IMR-90 (cell line): ENCODE data around the gene PLCG2. TPM values are rescaled to one million over a fixed set of nuclear protein-coding genes. Genes with fewer than 3 reads are reported as not detected.

ENCODE experiments used
- ATAC-seq: fragments of 200-7000 bp; cut with Tn5 transposase; 2 replicates; pipeline ENCODE4 v1.9.1; 2020; ENCODE audit warnings: low read depth, mild to moderate bottlenecking, moderate library complexity
- BruUV-seq: library from RNA; stranded (reverse); fragments of 400-500 nt; replicated peaks from 2 replicates; lab custom pipeline; 2021; lab: Mats Ljungman, UMichigan
- CTCF ChIA-PET: fragments of 300-600 bp; formaldehyde crosslinking; extraction: SDS; loops from one replicate; lab custom pipeline; 2021; ENCODE audit warnings: antibody characterized with exemption; lab: Yijun Ruan, JAX
- POLR2A ChIA-PET: fragments of 300-600 bp; sonication (Branson Sonifier 250); formaldehyde crosslinking; loops from one replicate; lab custom pipeline; 2022; ENCODE audit warnings: antibody characterized with exemption; ENCODE audit not compliant: unreplicated experiment; lab: Charles Lee
- DNase-seq: peaks from one replicate; pipeline ENCODE4 v3.0.0; 2013
- H2AFZ ChIP-seq: replicated peaks from 2 replicates; pipeline ENCODE3; 2013; ENCODE audit warnings: low read length, mild to moderate bottlenecking; ENCODE audit not compliant: poor library complexity
- H2AK5ac ChIP-seq: 2 replicates; pipeline ENCODE4 v1.6.1; 2013; ENCODE audit warnings: low read depth, low read length, inconsistent platforms
- H2AK9ac ChIP-seq: replicated peaks from 2 replicates; pipeline ENCODE3; 2013; ENCODE audit warnings: mild to moderate bottlenecking, low read depth, low read length, moderate library complexity; ENCODE audit not compliant: poor library complexity
- H2BK120ac ChIP-seq: 2 replicates; pipeline ENCODE4 v1.6.1; 2013; ENCODE audit warnings: low read depth, low read length, inconsistent platforms
- H2BK15ac ChIP-seq: 3 replicates; pipeline ENCODE4 v1.6.1; 2013; ENCODE audit warnings: low read depth, low read length, inconsistent platforms
- H2BK20ac ChIP-seq: 2 replicates; pipeline ENCODE4 v1.6.1; 2013; ENCODE audit warnings: low read depth, mild to moderate bottlenecking, inconsistent platforms, low read length, moderate library complexity
- H2BK5ac ChIP-seq: 2 replicates; pipeline ENCODE4 v1.6.1; 2013; ENCODE audit warnings: mild to moderate bottlenecking, low read depth, low read length, inconsistent platforms; ENCODE audit not compliant: poor library complexity, severe bottlenecking
- H3K14ac ChIP-seq: replicated peaks from 2 replicates; pipeline ENCODE4 v1.6.1; 2013; ENCODE audit warnings: low read depth, low read length, inconsistent platforms
- H3K18ac ChIP-seq: 2 replicates; pipeline ENCODE4 v1.6.1; 2013; ENCODE audit warnings: low read depth, low read length, control low read depth
- H3K23ac ChIP-seq: 2 replicates; pipeline ENCODE4 v1.6.1; 2013; ENCODE audit warnings: low read depth, low read length, inconsistent platforms
- H3K27ac ChIP-seq: 2 replicates; pipeline ENCODE4 v1.5.1; 2013; ENCODE audit warnings: mild to moderate bottlenecking, control low read depth, low read length; ENCODE audit not compliant: insufficient read depth
- H3K27me3 ChIP-seq: 2 replicates; pipeline ENCODE4 v1.6.1; 2013; ENCODE audit warnings: low read length; ENCODE audit not compliant: control insufficient read depth, insufficient read depth
- H3K36me3 ChIP-seq: 2 replicates; pipeline ENCODE4 v1.6.1; 2013; ENCODE audit warnings: low read length, mixed read lengths; ENCODE audit not compliant: control insufficient read depth, insufficient read depth
- H3K4ac ChIP-seq: 2 replicates; pipeline ENCODE4 v1.6.1; 2013; ENCODE audit warnings: low read depth, low read length, inconsistent platforms
- H3K4me1 ChIP-seq: 2 replicates; pipeline ENCODE4 v1.6.1; 2013; ENCODE audit warnings: low read length, mixed read lengths; ENCODE audit not compliant: control insufficient read depth, insufficient read depth
- H3K4me2 ChIP-seq: 2 replicates; pipeline ENCODE4 v1.6.1; 2013; ENCODE audit warnings: low read depth, mild to moderate bottlenecking, control low read depth, low read length, moderate library complexity
- H3K4me3 ChIP-seq: 2 replicates; pipeline ENCODE4 v1.5.1; 2013; ENCODE audit warnings: low read depth, mild to moderate bottlenecking, control low read depth, low read length, moderate library complexity; ENCODE audit not compliant: insufficient read depth
- H3K56ac ChIP-seq: 2 replicates; pipeline ENCODE4 v1.6.1; 2013; ENCODE audit warnings: low read length, inconsistent platforms; ENCODE audit not compliant: insufficient read depth; ENCODE audit errors: extremely low read depth
- H3K79me1 ChIP-seq, 2 experiments: 2 replicates each; pipeline ENCODE4 v1.6.1; 2013; ENCODE audit warnings: low read length in 2 of 2, inconsistent platforms in 1 of 2, low read depth in 1 of 2
- H3K9ac ChIP-seq: 2 replicates; pipeline ENCODE4 v1.6.1; 2013; ENCODE audit warnings: low read depth, low read length, control low read depth
- H3K9me1 ChIP-seq: 2 replicates; pipeline ENCODE4 v1.6.1; 2013; ENCODE audit warnings: low read length, inconsistent platforms; ENCODE audit not compliant: insufficient read depth
- H3K9me3 ChIP-seq: 2 replicates; pipeline ENCODE4 v1.6.1; 2013; ENCODE audit warnings: low read length; ENCODE audit not compliant: control insufficient read depth, insufficient read depth
- H4K20me1 ChIP-seq: 2 replicates; pipeline ENCODE4 v1.6.1; 2013; ENCODE audit warnings: low read length, inconsistent platforms; ENCODE audit not compliant: insufficient read depth
- H4K5ac ChIP-seq: 2 replicates; pipeline ENCODE4 v1.6.1; 2013; ENCODE audit warnings: mild to moderate bottlenecking, low read depth, low read length, control low read depth
- H4K8ac ChIP-seq, 2 experiments: 2 replicates each; pipeline ENCODE4 v1.6.1; 2013; ENCODE audit warnings: low read depth in 2 of 2, low read length in 2 of 2, control low read depth in 1 of 2, inconsistent platforms in 1 of 2
- H4K91ac ChIP-seq: 2 replicates; pipeline ENCODE4 v1.6.1; 2013; ENCODE audit warnings: low read depth, low read length, inconsistent platforms; ENCODE audit not compliant: insufficient read depth
- CHD1 ChIP-seq: IDR thresholded peaks from 2 replicates; pipeline ENCODE4 v1.6.1; 2012; ENCODE audit warnings: low read depth, low read length, improper control_type of control experiment
- WGBS, 2 experiments: methylation state at CpG; one replicate each; pipeline versions ENCODE4 v1.1.5 to v1.1.7; 2013; ENCODE audit warnings: missing lambda C conversion rate in 2 of 2; ENCODE audit not compliant: insufficient read length in 1 of 2; ENCODE audit errors: extremely low coverage in 2 of 2; 5-methylcytosine and 5-hydroxymethylcytosine counted together
- dilution Hi-C: fragments of 300-500 bp; cut with HindIII; formaldehyde crosslinking; loops from one replicate; pipeline ENCODE4 v1.14.3; 2018; ENCODE audit warnings: low sequenced_read_pairs; ENCODE audit not compliant: unreplicated experiment
- in situ Hi-C: fragments of 300-500 bp; cut with MboI; formaldehyde crosslinking; loops from 3 replicates; pipeline ENCODE4 v1.14.3; 2019; ENCODE audit warnings: low sequenced_read_pairs, inconsistent platforms, mixed read lengths
- intact Hi-C: fragments of 100-400 bp; cut with micrococcal nuclease; formaldehyde crosslinking; loops from 2 replicates; pipeline ENCODE4 v1.10.0; 2022
- polyA plus RNA-seq, 3 experiments: library from polyadenylated mRNA; depleted of rRNA; stranded (reverse); fragments of >200 nt; gene quantifications; 2 replicates each; pipeline ENCODE4 v1.2.3, GENCODE V29; 2012; ENCODE audit warnings: low replicate concordance in 1 of 3
- total RNA-seq: library from RNA; depleted of rRNA; stranded (reverse); fragments of >200 nt; gene quantifications from 2 replicates; pipeline ENCODE4 v1.2.3, GENCODE V29; 2012

Gene PLCG2
- total and polyA plus RNA-seq, 2 of the 4 experiments (the other 2 are of a cell fraction) = 0.14 to 0.18 TPM

DNA sequence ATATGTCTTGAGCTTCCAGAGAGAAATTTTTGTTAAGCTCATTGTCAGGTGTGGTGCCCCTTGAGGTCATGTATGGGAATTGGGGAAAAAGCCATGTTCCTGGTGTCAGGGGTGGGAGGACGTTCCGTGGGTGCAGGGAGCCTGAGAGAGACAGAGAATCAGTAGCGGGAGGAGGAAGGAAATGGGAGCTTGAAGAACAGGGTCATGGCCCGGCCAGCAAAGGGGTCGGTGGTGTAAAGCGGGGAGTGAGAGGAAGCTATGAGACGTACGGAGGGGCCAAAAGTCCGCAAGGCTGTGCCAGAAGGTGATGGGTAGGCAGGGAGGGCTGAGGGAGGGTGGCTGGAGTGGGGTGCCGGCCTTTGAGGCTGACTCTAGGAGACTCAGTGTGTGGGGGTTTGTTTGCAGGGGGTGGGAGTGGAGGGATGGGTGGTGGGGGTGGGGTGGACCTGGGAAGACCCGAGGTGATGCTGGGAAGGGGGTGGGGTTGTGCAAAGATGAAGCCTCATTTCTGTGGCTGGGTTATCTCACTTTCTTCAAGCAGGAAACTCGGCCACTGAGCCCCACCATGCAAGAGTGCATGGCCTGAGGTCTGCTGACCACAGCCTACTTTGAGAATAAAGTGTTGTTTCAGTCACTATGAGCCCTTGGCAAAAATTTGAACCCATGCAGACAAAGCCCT, 63.6 kb downstream of the PLCG2 start:
- 44% methylated on average over 5 of the region's 12 CpGs; no CpG with 5 or more reads in 1 of the 2 experiments for WGBS, 2 experiments
- Histone ChIP-seq H2AFZ (no peak overlapping the region), H4K5ac (no peak overlapping the region), H4K91ac (no peak overlapping the region), H3K9ac (no peak overlapping the region), H3K4me2 (no peak overlapping the region), H3K4ac (no peak overlapping the region), H3K56ac (no peak overlapping the region), H3K18ac (no peak overlapping the region), H3K9me1 (no peaks in the 10 kb centered on the region), H3K79me1 (no peaks in the 10 kb centered on the region), H3K14ac (no peak overlapping the region), H3K23ac (no peak overlapping the region), H3K27me3 (peaks cover 3% of the 10 kb centered on the region; the same call in 1 of the 2 replicates), H3K9me3 (no peaks in the 10 kb centered on the region), H3K4me3 (no peak overlapping the region), H2BK5ac (no peak overlapping the region), H2BK15ac (no peak overlapping the region), H3K36me3 (no peaks in the 10 kb centered on the region), H2AK9ac (no peak overlapping the region), H4K8ac (no peak overlapping the region), H2BK120ac (no peak overlapping the region), H3K4me1 (no peaks in the 10 kb centered on the region), H4K20me1 (no peaks in the 10 kb centered on the region), H2AK5ac (no peak overlapping the region), H3K27ac (no peak overlapping the region), H2BK20ac (no peak overlapping the region)
- DNase-seq = no peak
- POLR2A ChIA-PET = no interaction called here
- intact Hi-C loops = no loop called here
- TF ChIP-seq CHD1 = no peak
- BruUV-seq = no TSS peak
- dilution Hi-C loops = no loop called here
- no peak for ATAC-seq
- in situ Hi-C loops = no loop called here
- CTCF ChIA-PET = no interaction called here
